CD8-positive, alpha-beta memory T cell (primary cell): ENCODE data around the gene FRY. TPM values are rescaled to one million over a fixed set of nuclear protein-coding genes. Genes with fewer than 3 reads are reported as not detected.

Experiments used
- CTCF ChIA-PET: fragments of 350-600 bp; sonication (Branson Sonifier 250); formaldehyde crosslinking; loops from one replicate; lab custom pipeline; 2021; ENCODE audit warnings: antibody characterized with exemption; lab: Charles Lee
- POLR2A ChIA-PET: fragments of 350-600 bp; sonication (Branson Sonifier 250); formaldehyde crosslinking; loops from one replicate; lab custom pipeline; 2021; ENCODE audit warnings: antibody characterized with exemption; lab: Charles Lee
- DNase-seq, 5 donors: peaks; one replicate each; pipeline versions ENCODE4 v3.0.0 to v3.0.0-alpha.2; 2020 to 2022; ENCODE audit warnings: mixed read lengths in 1 of 5
- H3K27ac ChIP-seq: one replicate; pipeline ENCODE4 v1.7.0; 2013; ENCODE audit warnings: low read depth, mild to moderate bottlenecking, low read length, moderate library complexity
- H3K27me3 ChIP-seq: 2 replicates; pipeline ENCODE4 v1.7.0; 2013; ENCODE audit warnings: low read length, mild to moderate bottlenecking; ENCODE audit not compliant: insufficient read depth, poor library complexity, severe bottlenecking
- H3K36me3 ChIP-seq: 2 replicates; pipeline ENCODE4 v1.7.0; 2013; ENCODE audit warnings: mild to moderate bottlenecking, low read length, moderate library complexity; ENCODE audit not compliant: insufficient read depth
- H3K4me1 ChIP-seq: 2 replicates; pipeline ENCODE4 v1.7.0; 2013; ENCODE audit warnings: mild to moderate bottlenecking, low read length, moderate library complexity; ENCODE audit not compliant: insufficient read depth
- H3K4me3 ChIP-seq: 2 replicates; pipeline ENCODE4 v1.7.0; 2013; ENCODE audit warnings: mild to moderate bottlenecking, low read length
- H3K9me3 ChIP-seq: 2 replicates; pipeline ENCODE4 v1.7.0; 2013; ENCODE audit warnings: mild to moderate bottlenecking, low read length
- H3K27ac Mint-ChIP-seq, 8 donors: one replicate each; pipeline ENCODE4 v1.8.0; 2020 to 2021; ENCODE audit warnings: mixed read lengths in 8 of 8, mild to moderate bottlenecking in 6 of 8, inconsistent platforms in 3 of 8, moderate library complexity in 3 of 8
- H3K27me3 Mint-ChIP-seq, 2 donors: one replicate each; pipeline ENCODE4 v1.8.0; 2020 to 2021; ENCODE audit warnings: mixed read lengths in 2 of 2, mild to moderate bottlenecking in 1 of 2, moderate library complexity in 1 of 2
- H3K36me3 Mint-ChIP-seq, 3 donors: one replicate each; pipeline ENCODE4 v1.8.0; 2020 to 2021; ENCODE audit warnings: mixed read lengths in 3 of 3, inconsistent platforms in 1 of 3, mild to moderate bottlenecking in 1 of 3
- H3K4me1 Mint-ChIP-seq, 3 donors: one replicate each; pipeline ENCODE4 v1.8.0; 2020 to 2021; ENCODE audit warnings: mixed read lengths in 3 of 3, inconsistent platforms in 1 of 3, mild to moderate bottlenecking in 1 of 3
- H3K4me3 Mint-ChIP-seq, 7 donors: one replicate each; pipeline ENCODE4 v1.8.0; 2020 to 2021; ENCODE audit warnings: mixed read lengths in 7 of 7, mild to moderate bottlenecking in 6 of 7, moderate library complexity in 4 of 7, inconsistent platforms in 2 of 7
- H3K9me3 Mint-ChIP-seq, 5 donors: one replicate each; pipeline ENCODE4 v1.8.0; 2020 to 2022; ENCODE audit warnings: mixed read lengths in 5 of 5, mild to moderate bottlenecking in 3 of 5, moderate library complexity in 2 of 5, inconsistent platforms in 1 of 5
- polyA plus RNA-seq: library from polyadenylated mRNA; unstranded; fragments of 300-500 nt; fragmentation: Illumina TruSeq; gene quantifications from one replicate; pipeline ENCODE4 v1.2.3, GENCODE V29; 2021
- total RNA-seq, 2 experiments: library from RNA; stranded (reverse); gene quantifications; one replicate each; pipeline ENCODE4 v1.2.3, GENCODE V29; 2021

Gene FRY
- total and polyA plus RNA-seq, 3 experiments from 2014 or later: 0.53 to 1.5 (median 0.72) TPM

- Histone ChIP-seq H3K4me1 (peaks cover 21% of the 10 kb centered on the region), H3K9me3 (no peaks in the 10 kb centered on the region), H3K4me3 (no peak overlapping the region), H3K27ac (no peak overlapping the region), H3K27me3 (no peaks in the 10 kb centered on the region), H3K36me3 (no peaks in the 10 kb centered on the region)
- Mint-ChIP-seq H3K27ac (no peak overlapping the region), H3K9me3 (no peaks in the 10 kb centered on the region), H3K4me1 (peaks cover 18 to 32% (median 31%) of the 10 kb centered on the region in 3 donors), H3K36me3 (peaks cover 0 to 12% (median 0%) of the 10 kb centered on the region in 3 donors), H3K27me3 (peaks cover under 1 to 5% of the 10 kb centered on the region in 2 donors), H3K4me3 (no peak overlapping the region)
- DNase-seq: no peak
- CTCF ChIA-PET: interaction anchor here (1.2 kb wide), 2 partner anchors 43 to 402 kb away, joined by 3 to 5 read pairs; no protein-coding TSS in a partner anchor
- POLR2A ChIA-PET: no interaction called here
Measured at GRCh38 chr13:32311188-32311897, 279.8 kb downstream of the FRY start.

GRCh38 chr13:32314271-32315237 lies 283.0 kb downstream of the FRY start:
- Histone ChIP-seq H3K4me1 (peaks cover 18% of the 10 kb centered on the region), H3K27me3 (no peaks in the 10 kb centered on the region), H3K27ac (peak overlapping the region; percentile 100), H3K4me3 (peak overlapping the region; percentile 96), H3K9me3 (no peaks in the 10 kb centered on the region), H3K36me3 (no peaks in the 10 kb centered on the region)
- Mint-ChIP-seq H3K27me3 (peaks cover 0 to 5% of the 10 kb centered on the region in 2 donors), H3K4me3 (peak overlapping the region; percentile 89 to 100 (median 97)), H3K9me3 (no peaks in the 10 kb centered on the region), H3K36me3 (peaks cover 0 to 12% (median 0%) of the 10 kb centered on the region in 3 donors), H3K4me1 (peaks cover 16 to 31% (median 29%) of the 10 kb centered on the region in 3 donors), H3K27ac (peak overlapping the region; percentile 98 to 100 (median 100))
- POLR2A ChIA-PET: interaction anchor here (1.0 to 3.1 kb wide), 9 partner anchors 24 to 1228 kb away, joined by 3 to 41 read pairs (median 8); partner anchors contain the start of genes N4BP2L1, N4BP2L2 and PDS5B
- peak; percentile 50 to 83 (median 78) for DNase-seq
- CTCF ChIA-PET: interaction anchor here (1.0 to 1.6 kb wide), 7 partner anchors 9 to 405 kb away, joined by 3 to 5 read pairs (median 4); partner anchors contain the start of gene N4BP2L1

- no peaks in the 10 kb centered on the region for H3K9me3 ChIP-seq
Measured at GRCh38 chr13:32315238-32316027, 283.9 kb downstream of the FRY start, which contains the start of the genes BRCA2 and ZAR1L. Gene BRCA2 (plus strand): TSS chr13:32315508. CDS start chr13:32316461, 953 bp downstream. Gene ZAR1L (minus strand): TSS chr13:32315363. CDS start chr13:32311925, 3,438 bp downstream.

GRCh38 chr13:32316028-32316339 lies 284.4 kb downstream of the FRY start:
- Histone ChIP-seq H3K27ac (peak overlapping the region; percentile 100), H3K36me3 (no peaks in the 10 kb centered on the region), H3K27me3 (no peaks in the 10 kb centered on the region), H3K4me1 (peaks cover 13% of the 10 kb centered on the region), H3K9me3 (no peaks in the 10 kb centered on the region), H3K4me3 (peak overlapping the region; percentile 96)
- ChIA-PET POLR2A (interaction anchor here (0.6 to 3.1 kb wide), 7 partner anchors 52 to 271 kb away, joined by 3 to 41 read pairs (median 4); partner anchors contain the start of genes N4BP2L1, N4BP2L2 and PDS5B), CTCF (interaction anchor here (1.3 to 1.6 kb wide), 4 partner anchors 9 to 223 kb away, joined by 3 to 4 read pairs (median 4); no protein-coding TSS in a partner anchor)
- H3K36me3 Mint-ChIP-seq: peaks cover 0 to 12% (median 0%) of the 10 kb centered on the region in 3 donors
- peak overlapping the region; percentile 98 to 100 (median 100) for H3K27ac Mint-ChIP-seq
- H3K4me3 Mint-ChIP-seq: peak overlapping the region; percentile 89 to 100 (median 97)
- H3K27me3 Mint-ChIP-seq: peaks cover 0 to 3% of the 10 kb centered on the region in 2 donors
- no peaks in the 10 kb centered on the region for H3K9me3 Mint-ChIP-seq
- peaks cover 13 to 21% (median 18%) of the 10 kb centered on the region in 3 donors for H3K4me1 Mint-ChIP-seq
- no peak for DNase-seq

More at GRCh38 chr13:32315238-32316027, 283.9 kb downstream of the FRY start, which contains the start of the genes BRCA2 and ZAR1L:
- DNase-seq: peak; percentile 84 to 92 (median 85)
- Mint-ChIP-seq H3K27me3 (peaks cover 0 to 3% of the 10 kb centered on the region in 2 donors), H3K36me3 (peaks cover 0 to 12% (median 0%) of the 10 kb centered on the region in 3 donors), H3K4me3 (peak within 1 kb of the TSS; percentile 89 to 100 (median 97)), H3K4me1 (peaks cover 13 to 23% (median 21%) of the 10 kb centered on the region in 3 donors), H3K27ac (peak within 1 kb of the TSS; percentile 98 to 100 (median 100)), H3K9me3 (no peaks in the 10 kb centered on the region)
- Histone ChIP-seq H3K27me3 (no peaks in the 10 kb centered on the region), H3K36me3 (no peaks in the 10 kb centered on the region), H3K4me1 (peaks cover 13% of the 10 kb centered on the region), H3K27ac (peak within 1 kb of the TSS; percentile 100), H3K4me3 (peak within 1 kb of the TSS; percentile 96)
- ChIA-PET CTCF (interaction anchor here (1.0 to 1.6 kb wide), 9 partner anchors 10 to 405 kb away, joined by 3 to 5 read pairs (median 4); partner anchors contain the start of gene N4BP2L1), POLR2A (interaction anchor here (0.5 to 3.1 kb wide), 11 partner anchors 23 to 1227 kb away, joined by 3 to 41 read pairs (median 4); partner anchors contain the start of genes N4BP2L1, N4BP2L2 and PDS5B)

- H3K4me3 ChIP-seq: peak overlapping the region; percentile 96
- H3K4me1 ChIP-seq: peaks cover 13% of the 10 kb centered on the region
- H3K4me3 Mint-ChIP-seq: peak overlapping the region; percentile 72 to 100 (median 96)
- H3K9me3 Mint-ChIP-seq: no peaks in the 10 kb centered on the region
- peak overlapping the region in 3 of 8 donors; percentile 55 to 100 (median 98) for H3K27ac Mint-ChIP-seq
- peaks cover 0 to 3% of the 10 kb centered on the region in 2 donors for H3K27me3 Mint-ChIP-seq
- ChIA-PET CTCF (interaction anchor here (1.3 to 1.6 kb wide), 3 partner anchors 9 to 223 kb away, joined by 3 to 4 read pairs (median 4); no protein-coding TSS in a partner anchor), POLR2A (interaction anchor here (3.1 kb wide), 1 partner anchor 111 kb away, joined by 41 read pairs; the partner anchor contains the start of gene N4BP2L1)
- no peaks in the 10 kb centered on the region for H3K36me3 ChIP-seq
- H3K4me1 Mint-ChIP-seq: peaks cover 13 to 21% (median 18%) of the 10 kb centered on the region in 3 donors
- no peak for DNase-seq
- H3K27ac ChIP-seq: peak overlapping the region; percentile 100
- peaks cover 0 to 12% (median 0%) of the 10 kb centered on the region in 3 donors for H3K36me3 Mint-ChIP-seq
- no peaks in the 10 kb centered on the region for H3K27me3 ChIP-seq
- no peaks in the 10 kb centered on the region for H3K9me3 ChIP-seq
Measured at GRCh38 chr13:32316501-32316900, 284.9 kb downstream of the FRY start.

- no peaks in the 10 kb centered on the region for H3K36me3 ChIP-seq
- H3K36me3 Mint-ChIP-seq: peaks cover 0 to 12% (median 0%) of the 10 kb centered on the region in 3 donors
Measured at GRCh38 chr13:32317716-32318465, 286.3 kb downstream of the FRY start.

More at GRCh38 chr13:32317716-32318465, 286.3 kb downstream of the FRY start:
- H3K27me3 Mint-ChIP-seq: peaks cover 0 to 3% of the 10 kb centered on the region in 2 donors
- H3K4me3 Mint-ChIP-seq: no peak overlapping the region
- Histone ChIP-seq H3K4me1 (peaks cover 13% of the 10 kb centered on the region), H3K4me3 (no peak overlapping the region), H3K27ac (no peak overlapping the region), H3K27me3 (no peaks in the 10 kb centered on the region), H3K9me3 (no peaks in the 10 kb centered on the region)
- ChIA-PET POLR2A (interaction anchor here (0.7 to 1.7 kb wide), 2 partner anchors 106 to 110 kb away, joined by 3 to 5 read pairs; partner anchors contain the start of gene N4BP2L1), CTCF (interaction anchor here (1.2 kb wide), 1 partner anchor 63 kb away, joined by 3 read pairs; no protein-coding TSS in a partner anchor)
- H3K27ac Mint-ChIP-seq: no peak overlapping the region
- DNase-seq: no peak
- H3K4me1 Mint-ChIP-seq: peaks cover 13 to 21% (median 18%) of the 10 kb centered on the region in 3 donors
- no peaks in the 10 kb centered on the region for H3K9me3 Mint-ChIP-seq
